ENCODE measurements around the gene LAD1. TPM values are rescaled to one million over a fixed set of nuclear protein-coding genes. Genes with fewer than 3 reads are reported as not detected.

LAD1 gene
- polyA plus RNA-seq, 1 donor from 2014 or later: not detected

GRCh38 chr1:201332616-201333335 is 66.3 kb downstream of the LAD1 start:
- Histone ChIP-seq H3K4me2 (ENCODE audit: low read length) (no peak overlapping the region), H3K36me3 (ENCODE audit: insufficient read depth, low read length) (no peaks in the 10 kb centered on the region)

GRCh38 chr1:201332021-201332420 is 67.1 kb downstream of the LAD1 start:
- H3K9ac ChIP-seq (ENCODE audit: low read length): no peak overlapping the region
- no peaks in the 10 kb centered on the region for H3K27me3 ChIP-seq (ENCODE audit: insufficient read depth, low read depth, low read length)
- no peak overlapping the region for H3K4me3 ChIP-seq (ENCODE audit: low read length)
- H2AFZ ChIP-seq (ENCODE audit: low read depth, low read length): no peak overlapping the region
- no peak overlapping the region for H3K4me2 ChIP-seq (ENCODE audit: low read length)
- H3K9me2 ChIP-seq (ENCODE audit: insufficient read depth, low read length): no peaks in the 10 kb centered on the region
- no peaks in the 10 kb centered on the region for H3K79me2 ChIP-seq (replicated peaks; ENCODE audit: insufficient read depth, low read length)
- no peaks in the 10 kb centered on the region for H4K20me1 ChIP-seq (ENCODE audit: insufficient read depth)
- H3F3A ChIP-seq (ENCODE audit: insufficient read depth, low read length, poor library complexity, severe bottlenecking): no peaks in the 10 kb centered on the region
- TF ChIP-seq SMC3 (conservative IDR thresholded peaks at IDR 0.05; ENCODE audit: poor library complexity) (no peak), EZH2 (IDR thresholded peaks at IDR 0.05; ENCODE audit: borderline replicate concordance, insufficient read depth, low read length, poor library complexity, severe bottlenecking) (no peak), EP300 (conservative IDR thresholded peaks at IDR 0.05; ENCODE audit: poor library complexity, severe bottlenecking) (no peak)
- H3K36me3 ChIP-seq (ENCODE audit: insufficient read depth, low read length): no peaks in the 10 kb centered on the region
- H3K27ac ChIP-seq (ENCODE audit: low read length): no peak overlapping the region
- no peaks in the 10 kb centered on the region for H3K9me3 ChIP-seq (ENCODE audit: low read length)

More at GRCh38 chr1:201332616-201333335, 66.3 kb downstream of the LAD1 start:
- H3K9me3 ChIP-seq (ENCODE audit: low read length): no peaks in the 10 kb centered on the region
- H3K9ac ChIP-seq (ENCODE audit: low read length): no peak overlapping the region
- no peaks in the 10 kb centered on the region for H3K9me2 ChIP-seq (ENCODE audit: insufficient read depth, low read length)
- no peaks in the 10 kb centered on the region for H4K20me1 ChIP-seq (ENCODE audit: insufficient read depth)
- no peaks in the 10 kb centered on the region for H3K79me2 ChIP-seq (replicated peaks; ENCODE audit: insufficient read depth, low read length)
- H3K4me3 ChIP-seq (ENCODE audit: low read length): no peak overlapping the region
- H2AFZ ChIP-seq (ENCODE audit: low read depth, low read length): no peak overlapping the region
- no peaks in the 10 kb centered on the region for H3F3A ChIP-seq (ENCODE audit: insufficient read depth, low read length, poor library complexity, severe bottlenecking)
- H3K27ac ChIP-seq (ENCODE audit: low read length): no peak overlapping the region
- no peaks in the 10 kb centered on the region for H3K27me3 ChIP-seq (ENCODE audit: insufficient read depth, low read depth, low read length)
- TF ChIP-seq EP300 (conservative IDR thresholded peaks at IDR 0.05; ENCODE audit: poor library complexity, severe bottlenecking) (no peak), TAF1 (IDR thresholded peaks at IDR 0.05; ENCODE audit: low read depth) (no peak), CTCF (IDR thresholded peaks at IDR 0.05; ENCODE audit: poor library complexity, severe bottlenecking) (no peak), EZH2 (IDR thresholded peaks at IDR 0.05; ENCODE audit: borderline replicate concordance, insufficient read depth, low read length, poor library complexity, severe bottlenecking) (no peak), RAD21 (conservative IDR thresholded peaks at IDR 0.05) (no peak), POLR2AphosphoS5 (IDR thresholded peaks at IDR 0.05) (no peak), MXI1 (conservative IDR thresholded peaks at IDR 0.05; ENCODE audit: poor library complexity, severe bottlenecking) (no peak), SMC3 (conservative IDR thresholded peaks at IDR 0.05; ENCODE audit: poor library complexity) (no peak), REST (IDR thresholded peaks at IDR 0.05; ENCODE audit: borderline replicate concordance) (no peak)

All from neural cell (in vitro differentiated cells).